Measurements from ENCODE around the gene OSBPL2.

GRCh38 chr20:62193079-62194025, 45.0 kb upstream of the OSBPL2 start:
- TF ChIP-seq CTCF (IDR thresholded peaks at IDR 0.05) (no peak), EZH2 (IDR thresholded peaks at IDR 0.05; ENCODE audit: borderline replicate concordance, insufficient read depth, low read depth, low read length, poor library complexity, severe bottlenecking) (no peak)
